GM21529 (cell line): Measurements from ENCODE around the gene PTGIS.
"Not testable (repeated sequence)": the region's sequence is repeated elsewhere in the genome, so short reads cannot be mapped to it uniquely, and the experiment has no call there.

ENCODE experiments used
- ATAC-seq: cut with Tn5 transposase; IDR thresholded peaks from one replicate; pipeline ENCODE4 v1.9.1; 2021; ENCODE audit not compliant: unreplicated experiment

PTGIS gene

GRCh38 chr20:49567421-49568277, at the start of gene PTGIS:
PTGIS (minus strand) TSS chr20:49568137; CDS start chr20:49568116, 21 bp downstream.
- ATAC-seq, result no peak

GRCh38 chr20:49617394-49617793, 49.5 kb upstream of the PTGIS start:
- not testable (repeated sequence) for ATAC-seq

- ATAC-seq, result no peak
Observed at GRCh38 chr20:49616154-49617007, 48.4 kb upstream of the PTGIS start.

GRCh38 chr20:49615401-49616153, 47.6 kb upstream of the PTGIS start:
- no peak for ATAC-seq

- ATAC-seq, result not testable (repeated sequence)
Observed at GRCh38 chr20:49615051-49615400, 47.1 kb upstream of the PTGIS start.

GRCh38 chr20:49614338-49615050, 46.6 kb upstream of the PTGIS start:
- no peak for ATAC-seq

- no peak for ATAC-seq
Observed at GRCh38 chr20:49612127-49612738, 44.3 kb upstream of the PTGIS start.

GRCh38 chr20:49611539-49612126, 43.7 kb upstream of the PTGIS start:
- not testable (repeated sequence) for ATAC-seq

GRCh38 chr20:49610691-49611538, 43.0 kb upstream of the PTGIS start:
- ATAC-seq, result peak; percentile 69

- no peak for ATAC-seq
Observed at GRCh38 chr20:49608752-49609670, 41.1 kb upstream of the PTGIS start.

GRCh38 chr20:49607568-49607967, 39.6 kb upstream of the PTGIS start:
- no peak for ATAC-seq

- no peak for ATAC-seq
Observed at GRCh38 chr20:49603209-49603627, 35.3 kb upstream of the PTGIS start.

- ATAC-seq, result no peak
Observed at GRCh38 chr20:49602345-49603208, 34.6 kb upstream of the PTGIS start.

GRCh38 chr20:49601153-49601924, 33.4 kb upstream of the PTGIS start:
- ATAC-seq, result no peak

GRCh38 chr20:49599746-49600113, 31.8 kb upstream of the PTGIS start:
- no peak for ATAC-seq

- ATAC-seq, result no peak
Observed at GRCh38 chr20:49597825-49598395, 30.0 kb upstream of the PTGIS start.
